HL-60 (cell line): ENCODE data around the gene TTF2.

Experiments used
- DNase-seq, 2 experiments: peaks; one replicate each; pipeline ENCODE4 v3.0.0-alpha.2; 2010 to 2020; ENCODE audit warnings: low read depth in 1 of 2, low spot score in 1 of 2
- H3K27ac ChIP-seq: fragments of 250-450 bp; sonication (Bioruptor Pico); replicated peaks from 2 replicates; pipeline ENCODE4 v1.5.1; 2020; ENCODE audit warnings: mild to moderate bottlenecking, moderate library complexity
- H3K27me3 ChIP-seq: fragments of 250-450 bp; sonication (Bioruptor Pico); 2 replicates; pipeline ENCODE4 v1.5.1; 2021; ENCODE audit warnings: mild to moderate bottlenecking, moderate library complexity; ENCODE audit not compliant: insufficient read depth, poor library complexity, severe bottlenecking
- H3K4me3 ChIP-seq: replicated peaks from 2 replicates; pipeline ENCODE4 v1.5.1; 2011; ENCODE audit warnings: mild to moderate bottlenecking, control low read depth, low read length; ENCODE audit not compliant: insufficient read depth
- CTCF ChIP-seq: IDR thresholded peaks from one replicate; pipeline ENCODE4 v1.5.1; 2011; ENCODE audit warnings: low read length, control low read depth, inconsistent platforms; ENCODE audit not compliant: insufficient read depth
- GABPA ChIP-seq: IDR thresholded peaks from 2 replicates; pipeline ENCODE4 v1.6.1; 2012; ENCODE audit warnings: low read depth
- POLR2AphosphoS5 ChIP-seq: IDR thresholded peaks from 2 replicates; pipeline ENCODE4 v1.6.1; 2012; ENCODE audit warnings: low read depth
- SPI1 ChIP-seq: IDR thresholded peaks from 2 replicates; pipeline ENCODE4 v1.6.1; 2012; ENCODE audit warnings: low read depth, mild to moderate bottlenecking, borderline replicate concordance
- TF ChIP-seq, protein P1 (sequence below): IDR thresholded peaks from 2 replicates; pipeline ENCODE4 v1.6.1; 2012; ENCODE audit warnings: low read depth; ENCODE audit not compliant: insufficient replicate concordance

TTF2 gene

GRCh38 chr1:117033772-117034171 is 26.4 kb upstream of the TTF2 start:
- Histone ChIP-seq H3K27me3 (no peaks in the 10 kb centered on the region), H3K4me3 (no peak overlapping the region), H3K27ac (no peak overlapping the region)
- DNase-seq, result no peak
- TF ChIP-seq POLR2AphosphoS5 (no peak), SPI1 (no peak), GABPA (no peak), CTCF (no peak)
- TF ChIP-seq, protein P1, sequence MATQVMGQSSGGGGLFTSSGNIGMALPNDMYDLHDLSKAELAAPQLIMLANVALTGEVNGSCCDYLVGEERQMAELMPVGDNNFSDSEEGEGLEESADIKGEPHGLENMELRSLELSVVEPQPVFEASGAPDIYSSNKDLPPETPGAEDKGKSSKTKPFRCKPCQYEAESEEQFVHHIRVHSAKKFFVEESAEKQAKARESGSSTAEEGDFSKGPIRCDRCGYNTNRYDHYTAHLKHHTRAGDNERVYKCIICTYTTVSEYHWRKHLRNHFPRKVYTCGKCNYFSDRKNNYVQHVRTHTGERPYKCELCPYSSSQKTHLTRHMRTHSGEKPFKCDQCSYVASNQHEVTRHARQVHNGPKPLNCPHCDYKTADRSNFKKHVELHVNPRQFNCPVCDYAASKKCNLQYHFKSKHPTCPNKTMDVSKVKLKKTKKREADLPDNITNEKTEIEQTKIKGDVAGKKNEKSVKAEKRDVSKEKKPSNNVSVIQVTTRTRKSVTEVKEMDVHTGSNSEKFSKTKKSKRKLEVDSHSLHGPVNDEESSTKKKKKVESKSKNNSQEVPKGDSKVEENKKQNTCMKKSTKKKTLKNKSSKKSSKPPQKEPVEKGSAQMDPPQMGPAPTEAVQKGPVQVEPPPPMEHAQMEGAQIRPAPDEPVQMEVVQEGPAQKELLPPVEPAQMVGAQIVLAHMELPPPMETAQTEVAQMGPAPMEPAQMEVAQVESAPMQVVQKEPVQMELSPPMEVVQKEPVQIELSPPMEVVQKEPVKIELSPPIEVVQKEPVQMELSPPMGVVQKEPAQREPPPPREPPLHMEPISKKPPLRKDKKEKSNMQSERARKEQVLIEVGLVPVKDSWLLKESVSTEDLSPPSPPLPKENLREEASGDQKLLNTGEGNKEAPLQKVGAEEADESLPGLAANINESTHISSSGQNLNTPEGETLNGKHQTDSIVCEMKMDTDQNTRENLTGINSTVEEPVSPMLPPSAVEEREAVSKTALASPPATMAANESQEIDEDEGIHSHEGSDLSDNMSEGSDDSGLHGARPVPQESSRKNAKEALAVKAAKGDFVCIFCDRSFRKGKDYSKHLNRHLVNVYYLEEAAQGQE, result no peak

GRCh38 chr1:117034791-117035290 is 25.3 kb upstream of the TTF2 start:
- no peak overlapping the region for H3K4me3 ChIP-seq
- H3K27ac ChIP-seq, result no peak overlapping the region
- TF ChIP-seq SPI1 (no peak), GABPA (no peak), CTCF (no peak), POLR2AphosphoS5 (no peak)
- TF ChIP-seq, protein P1, result no peak
- no peaks in the 10 kb centered on the region for H3K27me3 ChIP-seq
- DNase-seq, result no peak

- no peak for TF ChIP-seq SPI1
- TF ChIP-seq, protein P1, result no peak
- TF ChIP-seq POLR2AphosphoS5, result no peak
- TF ChIP-seq CTCF, result no peak
- no peak for TF ChIP-seq GABPA
- no peak for DNase-seq
- Histone ChIP-seq H3K27ac (no peak overlapping the region), H3K4me3 (no peak overlapping the region), H3K27me3 (no peaks in the 10 kb centered on the region)
These were observed 24.1 kb upstream of the TTF2 start for GRCh38 chr1:117036018-117036461.
